ENCODE data around the gene DGKB.

DGKB gene

GRCh38 chr7:14430926-14431325 lies 471.6 kb downstream of the DGKB start:
- no peak for DNase-seq (ENCODE audit: low read depth)
- H3K4me3 ChIP-seq (ENCODE audit: low read depth, low read length) = no peak overlapping the region
- TF ChIP-seq CTCF (IDR thresholded peaks at IDR 0.05; ENCODE audit: low read depth, low read length, missing control alignments) = no peak

GRCh38 chr7:14425559-14425958 lies 477.0 kb downstream of the DGKB start:
- no peak overlapping the region for H3K4me3 ChIP-seq (ENCODE audit: low read depth, low read length)
- DNase-seq (ENCODE audit: low read depth) = no peak
- TF ChIP-seq CTCF (IDR thresholded peaks at IDR 0.05; ENCODE audit: low read depth, low read length, missing control alignments) = no peak

- no peak for DNase-seq (ENCODE audit: low read depth)
- H3K4me3 ChIP-seq (ENCODE audit: low read depth, low read length) = no peak overlapping the region
- no peak for TF ChIP-seq CTCF (IDR thresholded peaks at IDR 0.05; ENCODE audit: low read depth, low read length, missing control alignments)
These were observed 477.9 kb downstream of the DGKB start for GRCh38 chr7:14424675-14425074.

- no peak for TF ChIP-seq CTCF (IDR thresholded peaks at IDR 0.05; ENCODE audit: low read depth, low read length, missing control alignments)
- no peak for DNase-seq (ENCODE audit: low read depth)
- no peak overlapping the region for H3K4me3 ChIP-seq (ENCODE audit: low read depth, low read length)
These were observed 481.8 kb downstream of the DGKB start for GRCh38 chr7:14420768-14421167.

- TF ChIP-seq CTCF (IDR thresholded peaks at IDR 0.05; ENCODE audit: low read depth, low read length, missing control alignments) = no peak
- DNase-seq (ENCODE audit: low read depth) = no peak
These were observed 483.0 kb downstream of the DGKB start for GRCh38 chr7:14419531-14419930.

GRCh38 chr7:14418633-14419032 lies 483.9 kb downstream of the DGKB start:
- no peak for DNase-seq (ENCODE audit: low read depth)
- no peak for TF ChIP-seq CTCF (IDR thresholded peaks at IDR 0.05; ENCODE audit: low read depth, low read length, missing control alignments)
- no peak overlapping the region for H3K4me3 ChIP-seq (ENCODE audit: low read depth, low read length)

More at GRCh38 chr7:14419531-14419930, 483.0 kb downstream of the DGKB start:
- H3K4me3 ChIP-seq (ENCODE audit: low read depth, low read length) = no peak overlapping the region

- no peak overlapping the region for H3K4me3 ChIP-seq (ENCODE audit: low read depth, low read length)
- no peak for DNase-seq (ENCODE audit: low read depth)
- TF ChIP-seq CTCF (IDR thresholded peaks at IDR 0.05; ENCODE audit: low read depth, low read length, missing control alignments) = no peak
These were observed 488.1 kb downstream of the DGKB start for GRCh38 chr7:14414274-14414986.

Measured in GM12864 (cell line).